Mucosa of stomach (tissue), 1 donor: ENCODE data around the gene MARCO.

Experiments
- H3K27me3 ChIP-seq: one replicate; pipeline ENCODE4 v1.7.0; 2013; ENCODE audit warnings: mild to moderate bottlenecking, low read length; ENCODE audit not compliant: control insufficient read depth, insufficient read depth
- H3K36me3 ChIP-seq: one replicate; pipeline ENCODE4 v1.7.0; 2013; ENCODE audit warnings: low read length; ENCODE audit not compliant: control insufficient read depth, insufficient read depth
- H3K4me1 ChIP-seq: one replicate; pipeline ENCODE4 v1.7.0; 2013; ENCODE audit warnings: mild to moderate bottlenecking, low read length; ENCODE audit not compliant: control insufficient read depth, insufficient read depth
- H3K4me3 ChIP-seq: one replicate; pipeline ENCODE4 v1.7.0; 2013; ENCODE audit warnings: low read length
- H3K9ac ChIP-seq: one replicate; pipeline ENCODE4 v1.7.0; 2013; ENCODE audit warnings: mild to moderate bottlenecking, low read length, moderate library complexity
- H3K9me3 ChIP-seq: one replicate; pipeline ENCODE4 v1.7.0; 2013; ENCODE audit warnings: mild to moderate bottlenecking, low read length, moderate library complexity; ENCODE audit not compliant: control insufficient read depth
- donor health status: Pancreatic carcinoma.

The MARCO gene

GRCh38 chr2:118968961-118969733, 27.2 kb downstream of the MARCO start:
- H3K9ac ChIP-seq = no peak overlapping the region
- no peaks in the 10 kb centered on the region for H3K36me3 ChIP-seq
- no peaks in the 10 kb centered on the region for H3K27me3 ChIP-seq
- no peak overlapping the region for H3K4me3 ChIP-seq
- H3K4me1 ChIP-seq = no peaks in the 10 kb centered on the region
- H3K9me3 ChIP-seq = no peaks in the 10 kb centered on the region

- Histone ChIP-seq H3K27me3 (no peaks in the 10 kb centered on the region), H3K36me3 (no peaks in the 10 kb centered on the region), H3K9ac (no peak overlapping the region), H3K4me1 (no peaks in the 10 kb centered on the region), H3K4me3 (no peak overlapping the region), H3K9me3 (no peaks in the 10 kb centered on the region)
These were observed 27.9 kb downstream of the MARCO start for GRCh38 chr2:118969734-118970395.

- no peaks in the 10 kb centered on the region for H3K27me3 ChIP-seq
- no peaks in the 10 kb centered on the region for H3K4me1 ChIP-seq
These were observed 28.6 kb downstream of the MARCO start for GRCh38 chr2:118970396-118971135.

GRCh38 chr2:118971245-118972122, 29.5 kb downstream of the MARCO start:
- Histone ChIP-seq H3K4me3 (no peak overlapping the region), H3K9me3 (no peaks in the 10 kb centered on the region), H3K36me3 (no peaks in the 10 kb centered on the region), H3K4me1 (no peaks in the 10 kb centered on the region), H3K9ac (no peak overlapping the region), H3K27me3 (no peaks in the 10 kb centered on the region)

More at GRCh38 chr2:118970396-118971135, 28.6 kb downstream of the MARCO start:
- Histone ChIP-seq H3K36me3 (no peaks in the 10 kb centered on the region), H3K9ac (no peak overlapping the region), H3K9me3 (no peaks in the 10 kb centered on the region), H3K4me3 (no peak overlapping the region)

GRCh38 chr2:118973542-118973951, 31.6 kb downstream of the MARCO start:
- Histone ChIP-seq H3K9ac (no peak overlapping the region), H3K27me3 (no peaks in the 10 kb centered on the region), H3K4me1 (no peaks in the 10 kb centered on the region), H3K9me3 (no peaks in the 10 kb centered on the region), H3K4me3 (no peak overlapping the region), H3K36me3 (no peaks in the 10 kb centered on the region)

- H3K9me3 ChIP-seq = no peaks in the 10 kb centered on the region
- no peaks in the 10 kb centered on the region for H3K4me1 ChIP-seq
- no peak overlapping the region for H3K9ac ChIP-seq
- no peak overlapping the region for H3K4me3 ChIP-seq
- H3K36me3 ChIP-seq = no peaks in the 10 kb centered on the region
- H3K27me3 ChIP-seq = no peaks in the 10 kb centered on the region
These were observed 32.4 kb downstream of the MARCO start for GRCh38 chr2:118974103-118974993.

GRCh38 chr2:118975133-118975532, 33.1 kb downstream of the MARCO start:
- H3K9me3 ChIP-seq = no peaks in the 10 kb centered on the region
- H3K4me1 ChIP-seq = no peaks in the 10 kb centered on the region
- H3K4me3 ChIP-seq = no peak overlapping the region
- H3K27me3 ChIP-seq = no peaks in the 10 kb centered on the region
- H3K36me3 ChIP-seq = no peaks in the 10 kb centered on the region
- no peak overlapping the region for H3K9ac ChIP-seq

GRCh38 chr2:118978064-118978463, 36.1 kb downstream of the MARCO start:
- H3K36me3 ChIP-seq = no peaks in the 10 kb centered on the region
- no peak overlapping the region for H3K9ac ChIP-seq
- no peaks in the 10 kb centered on the region for H3K9me3 ChIP-seq
- no peak overlapping the region for H3K4me3 ChIP-seq
- H3K4me1 ChIP-seq = no peaks in the 10 kb centered on the region
- H3K27me3 ChIP-seq = no peaks in the 10 kb centered on the region

- no peaks in the 10 kb centered on the region for H3K4me1 ChIP-seq
- H3K27me3 ChIP-seq = no peaks in the 10 kb centered on the region
- H3K4me3 ChIP-seq = no peak overlapping the region
- H3K9me3 ChIP-seq = no peaks in the 10 kb centered on the region
- no peaks in the 10 kb centered on the region for H3K36me3 ChIP-seq
- no peak overlapping the region for H3K9ac ChIP-seq
These were observed 37.3 kb downstream of the MARCO start for GRCh38 chr2:118979152-118979861.

GRCh38 chr2:118980022-118980421, 38.0 kb downstream of the MARCO start:
- Histone ChIP-seq H3K9ac (no peak overlapping the region), H3K4me1 (no peaks in the 10 kb centered on the region), H3K36me3 (no peaks in the 10 kb centered on the region), H3K27me3 (no peaks in the 10 kb centered on the region), H3K4me3 (no peak overlapping the region), H3K9me3 (no peaks in the 10 kb centered on the region)
